Stimulated activated CD8-positive, alpha-beta memory T cell treated with anti-CD3 and anti-CD28 coated beads, Interleukin-12 subunit alpha, Interleukin-12 subunit beta, amount 100 ng/mL, for 24 hours (primary cell): ENCODE results near the gene NOLC1.
"Not testable (repeated sequence)": the region's sequence is repeated elsewhere in the genome, so short reads cannot be mapped to it uniquely, and the experiment has no call there.

Experiments used
- DNase-seq: peaks from one replicate; pipeline ENCODE4 v3.0.0-alpha.2; 2020; ENCODE audit errors: extremely low read depth

NOLC1 gene

DNA sequence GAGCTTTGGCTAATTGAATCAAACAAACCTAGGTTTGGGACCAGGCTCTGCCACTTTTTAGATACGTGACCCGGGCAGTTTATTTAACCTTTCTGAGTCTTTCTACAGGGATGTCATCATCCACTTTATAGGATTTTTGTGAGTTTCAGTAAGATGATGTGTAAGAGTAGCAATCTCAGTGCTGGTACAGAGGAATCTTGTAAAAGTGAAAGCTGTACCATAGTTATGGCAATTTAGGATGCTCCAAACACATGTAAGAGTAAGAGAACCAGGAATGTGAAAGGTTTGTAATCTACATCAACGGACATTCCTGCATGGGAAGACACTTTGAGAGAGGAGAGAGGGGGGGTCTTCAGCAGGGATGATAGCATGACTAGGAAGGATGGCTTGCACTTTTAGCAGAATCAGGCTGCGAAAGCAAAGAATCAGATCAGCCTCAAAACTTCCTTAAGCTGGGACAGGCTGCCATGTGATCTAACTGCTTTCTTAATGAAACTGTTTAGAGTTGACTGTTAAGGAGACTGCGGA is 968 bp downstream of the NOLC1 start:
- no peak for DNase-seq

DNA sequence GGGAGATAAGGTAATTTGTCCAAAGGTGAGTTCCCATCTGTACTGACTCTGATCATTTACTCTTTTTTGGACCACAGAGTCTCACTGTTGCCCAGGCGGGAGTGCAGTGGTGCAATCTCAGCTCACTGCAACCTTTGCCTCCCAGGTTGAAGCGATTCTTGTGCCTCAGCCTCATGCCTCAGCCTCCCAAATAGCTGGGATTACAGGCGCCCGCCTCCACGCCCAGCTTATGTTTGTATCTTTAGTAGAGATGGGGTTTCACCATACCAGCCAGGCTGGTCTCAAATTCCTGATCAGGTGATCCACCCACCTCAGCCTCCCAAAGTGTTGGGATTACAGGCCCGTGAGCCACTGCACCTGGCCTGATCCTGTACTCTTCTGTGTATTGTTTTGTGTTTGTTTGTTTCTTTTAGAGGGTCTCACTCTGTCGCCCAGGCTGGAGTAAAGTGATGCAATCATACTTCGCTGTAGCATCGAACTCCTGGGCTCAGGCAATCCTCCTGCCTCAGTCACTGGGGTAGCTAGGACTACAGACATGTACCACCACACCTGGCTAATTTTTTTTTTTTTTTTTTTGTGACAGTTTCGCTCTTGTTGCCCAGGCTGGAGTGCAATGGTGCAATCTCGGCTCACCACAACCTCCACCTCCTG is 2.4 kb downstream of the NOLC1 start:
- no peak for DNase-seq

DNA sequence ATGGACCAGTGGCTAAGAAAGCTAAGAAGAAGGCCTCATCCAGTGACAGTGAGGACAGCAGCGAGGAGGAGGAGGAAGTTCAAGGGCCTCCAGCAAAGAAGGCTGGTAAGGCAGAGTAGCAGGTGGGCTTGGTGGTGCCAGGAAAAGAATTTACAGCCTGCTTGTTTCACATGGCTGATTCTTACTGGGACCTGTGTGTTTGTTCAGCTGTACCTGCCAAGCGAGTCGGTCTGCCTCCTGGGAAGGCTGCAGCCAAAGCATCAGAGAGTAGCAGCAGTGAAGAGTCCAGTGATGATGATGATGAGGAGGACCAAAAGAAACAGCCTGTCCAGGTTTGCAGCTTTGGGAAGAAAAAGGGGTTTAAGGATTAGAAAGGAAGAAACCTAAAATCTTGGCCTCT is 5.0 kb downstream of the NOLC1 start:
- no peak for DNase-seq

DNA sequence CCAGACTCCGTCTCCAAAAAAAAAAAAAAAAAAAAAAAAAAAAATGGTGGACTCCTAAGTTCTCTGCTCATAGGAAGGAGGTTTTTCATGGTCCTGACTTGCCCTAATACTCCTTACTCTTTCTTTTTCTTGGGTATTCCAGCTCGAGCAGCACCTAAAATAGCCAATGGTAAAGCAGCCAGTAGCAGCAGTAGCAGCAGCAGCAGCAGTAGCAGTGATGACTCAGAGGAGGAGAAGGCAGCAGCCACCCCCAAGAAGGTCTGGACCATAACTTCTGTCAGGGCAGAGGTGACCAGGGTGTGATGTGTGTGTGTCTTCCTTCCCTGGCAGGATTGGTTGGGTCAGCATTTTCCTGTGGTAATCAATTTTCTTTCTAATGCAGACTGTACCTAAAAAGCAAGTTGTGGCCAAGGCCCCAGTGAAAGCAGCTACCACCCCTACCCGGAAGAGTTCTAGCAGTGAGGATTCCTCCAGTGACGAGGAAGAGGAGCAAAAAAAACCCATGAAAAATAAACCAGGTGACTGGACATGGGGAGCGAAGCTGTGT is 6.9 kb downstream of the NOLC1 start:
- DNase-seq = no peak

DNA sequence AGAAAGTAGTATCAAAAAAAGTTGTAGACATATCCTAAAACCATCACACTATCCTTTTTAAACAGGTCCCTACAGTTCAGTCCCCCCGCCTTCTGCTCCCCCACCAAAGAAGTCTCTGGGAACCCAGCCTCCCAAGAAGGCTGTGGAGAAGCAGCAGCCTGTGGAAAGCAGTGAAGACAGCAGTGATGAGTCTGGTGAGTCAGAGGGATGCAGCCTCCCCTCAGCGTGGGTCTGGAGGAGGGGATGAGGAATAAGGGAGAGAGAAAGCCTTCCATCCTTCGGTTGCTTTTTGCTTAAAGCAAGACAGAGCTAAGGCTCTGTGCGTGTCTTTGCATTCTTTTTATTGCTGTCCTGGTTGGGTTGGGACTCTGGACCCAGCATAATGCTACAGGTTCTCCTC is 7.6 kb downstream of the NOLC1 start:
- no peak for DNase-seq

DNA sequence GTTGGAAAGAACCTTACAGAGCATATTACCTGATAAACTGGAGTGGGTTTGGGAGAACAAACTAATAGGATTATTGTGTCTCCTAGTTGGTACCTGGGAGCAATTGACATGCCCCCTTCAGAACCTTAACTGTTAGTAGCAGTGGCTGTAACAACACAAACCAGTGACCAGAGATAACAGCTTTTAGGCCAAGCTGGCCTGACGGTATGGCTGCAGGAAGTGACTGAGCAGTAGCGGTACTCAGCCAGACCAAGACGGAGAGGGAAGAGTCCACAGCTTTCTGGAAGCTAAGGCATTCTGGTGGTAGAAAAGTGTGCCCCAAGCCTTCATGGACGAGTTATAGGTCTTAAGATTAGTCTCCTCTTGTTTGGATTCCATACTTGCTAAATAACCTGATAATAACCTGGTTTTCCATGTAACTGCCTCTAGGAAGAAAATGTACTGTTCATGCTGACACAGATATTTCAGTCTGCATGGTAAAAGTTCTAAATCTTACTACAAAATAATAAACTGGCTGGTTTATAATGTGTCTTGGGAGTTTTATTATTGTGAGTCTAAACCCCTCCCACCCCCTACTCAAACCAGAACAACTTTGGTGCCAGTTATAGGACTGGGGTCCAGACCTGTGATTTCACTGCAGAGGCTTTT is 11.3 kb downstream of the NOLC1 start:
- no peak for DNase-seq

DNA sequence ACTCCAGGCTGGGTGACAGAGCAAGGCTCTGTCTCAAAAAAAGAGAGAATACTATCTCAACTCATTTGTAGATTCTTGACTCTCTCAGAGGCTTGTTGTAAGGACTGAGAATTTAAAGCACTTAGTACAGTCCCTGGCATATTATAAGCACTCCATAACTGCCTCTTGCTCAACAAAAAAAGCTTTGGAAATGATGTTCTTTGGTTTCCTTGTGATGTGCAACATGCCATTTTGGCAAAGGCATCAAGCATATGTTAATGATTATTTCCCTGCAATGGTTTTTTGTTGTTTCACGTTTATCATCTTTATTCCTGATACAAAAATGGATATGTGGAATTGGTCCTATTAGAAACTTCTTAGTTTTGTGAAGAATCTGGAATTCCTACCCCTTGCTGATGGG is 15.7 kb downstream of the NOLC1 start:
- no peak for DNase-seq

DNA sequence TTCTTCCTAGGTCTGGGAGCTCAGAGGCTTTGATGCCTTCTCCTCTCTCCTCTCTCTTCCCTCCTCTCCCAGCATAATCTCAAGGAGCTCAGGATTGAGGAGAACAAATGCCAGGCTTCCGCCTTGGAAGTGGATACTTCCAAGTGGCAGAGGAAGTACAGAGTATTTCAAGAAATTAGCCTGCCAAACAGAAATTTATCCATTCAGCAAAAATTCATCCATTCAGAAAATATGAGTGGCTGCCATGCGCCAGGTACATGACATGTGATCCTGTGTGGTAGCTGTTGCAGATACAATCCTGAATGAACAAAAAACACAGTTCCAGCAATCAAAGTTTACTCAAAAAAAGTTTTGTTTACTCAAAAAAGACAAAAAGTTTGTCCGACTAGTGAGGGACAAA is 18.4 kb downstream of the NOLC1 start:
- no peak for DNase-seq

DNA sequence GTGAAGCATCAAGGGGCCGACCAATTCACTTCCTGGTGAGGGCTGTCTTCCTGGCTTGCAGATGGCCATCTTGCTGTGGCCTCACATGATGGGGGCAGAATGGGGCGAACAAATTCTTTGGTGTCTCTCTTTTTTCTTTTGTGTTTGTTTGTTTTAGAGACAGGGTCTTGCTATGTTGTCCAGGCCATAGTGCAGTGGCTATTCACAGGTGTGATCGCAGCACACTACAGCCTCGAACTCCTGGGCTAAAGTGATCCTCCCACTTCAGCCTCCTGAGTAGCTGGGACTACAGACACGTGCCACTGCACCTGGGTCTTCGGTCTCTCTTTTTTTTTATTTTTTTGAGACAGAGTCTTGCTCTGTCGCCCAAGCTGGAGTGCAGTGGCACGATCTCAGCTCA is 20.1 kb downstream of the NOLC1 start:
- DNase-seq = no peak

DNA sequence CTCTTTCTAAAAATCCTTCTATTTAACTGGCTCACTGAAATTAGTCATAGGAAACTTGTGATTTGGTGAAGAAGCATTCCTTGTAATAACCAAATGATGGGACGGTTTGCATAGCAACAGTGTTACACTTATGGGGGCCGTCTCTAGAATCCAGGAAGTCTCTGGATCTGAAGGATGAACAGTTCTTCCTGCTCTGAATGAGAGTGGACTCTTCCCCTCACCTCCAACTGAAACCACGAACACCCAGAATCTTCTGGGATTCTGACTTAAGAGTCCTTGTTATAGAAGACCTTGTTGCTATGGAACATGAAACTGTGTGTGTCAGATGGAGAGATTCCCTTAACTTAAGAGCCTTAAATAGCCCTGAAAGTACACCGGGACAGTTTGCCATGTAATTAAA is 23.2 kb downstream of the NOLC1 start:
- DNase-seq = no peak

DNA sequence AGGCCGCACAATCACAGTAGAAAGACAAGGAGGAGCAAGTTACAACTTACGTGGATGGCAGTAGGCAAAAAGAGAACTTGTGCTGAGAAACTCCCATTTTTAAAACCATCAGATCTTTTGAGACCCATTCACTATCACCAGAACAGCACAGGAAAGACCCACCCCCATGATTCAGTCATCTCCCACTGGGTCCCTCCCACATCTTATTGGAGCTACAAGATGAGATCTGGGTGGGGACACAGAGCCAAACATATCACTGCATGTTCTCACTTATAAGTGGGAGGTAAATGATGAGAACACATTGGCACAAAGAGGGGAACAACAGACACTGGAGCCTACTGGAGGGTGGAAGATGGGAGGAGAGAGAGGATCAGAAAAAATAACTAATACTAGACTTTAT is 32.4 kb downstream of the NOLC1 start:
- DNase-seq = no peak

DNA sequence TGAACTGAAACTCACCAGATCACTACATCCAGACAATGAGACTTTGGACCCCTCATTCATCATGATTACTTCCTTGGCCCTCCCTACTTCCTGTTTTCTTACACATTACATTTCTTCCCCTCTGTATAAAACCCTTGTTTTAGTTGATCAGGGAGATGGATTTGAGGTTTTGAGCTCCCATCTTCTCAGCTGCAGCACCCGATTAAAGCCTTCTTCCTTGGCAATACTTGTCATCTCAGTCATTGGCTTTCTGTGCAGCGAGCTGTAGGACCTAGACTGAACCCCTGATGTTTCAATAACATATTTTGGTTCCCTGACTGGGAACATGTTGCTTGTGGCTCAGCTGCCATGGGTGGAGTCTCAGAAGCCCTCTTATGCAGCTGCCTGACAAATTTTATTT is 33.1 kb downstream of the NOLC1 start:
- no peak for DNase-seq

DNA sequence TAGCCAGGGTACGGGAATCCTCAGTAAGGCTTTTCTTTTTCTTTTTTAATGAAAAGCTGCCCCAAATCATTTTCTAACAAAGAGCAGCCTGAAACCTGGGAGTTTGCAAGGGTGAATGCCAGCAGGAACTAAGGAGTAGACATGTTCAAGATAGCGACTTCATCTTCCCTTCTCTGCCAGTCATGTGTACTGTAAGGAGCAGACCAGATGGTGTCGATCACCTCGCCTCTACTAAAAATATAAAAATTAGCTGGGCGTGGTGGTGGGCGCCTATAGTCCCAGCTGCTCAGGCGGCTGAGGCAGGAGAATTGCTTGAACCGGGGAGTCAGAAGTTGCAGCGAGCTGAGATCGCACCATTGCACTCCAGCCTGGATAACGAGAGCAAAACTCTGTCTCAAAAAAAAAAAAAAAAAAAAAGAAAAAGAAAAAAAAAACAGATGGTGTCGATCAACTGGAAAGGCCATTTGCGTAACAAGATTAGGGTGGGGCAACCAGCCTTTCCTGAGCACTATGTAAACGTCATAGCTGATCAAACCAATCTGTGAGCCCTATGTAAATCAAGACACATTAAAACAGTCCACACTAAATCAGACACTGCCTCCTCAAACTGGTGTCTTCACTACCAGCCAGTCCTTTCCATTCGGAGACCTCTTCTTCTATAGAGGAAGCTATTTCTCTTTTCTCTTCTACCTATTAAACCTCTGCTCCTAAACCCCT is 33.8 kb downstream of the NOLC1 start:
- no peak for DNase-seq

DNA sequence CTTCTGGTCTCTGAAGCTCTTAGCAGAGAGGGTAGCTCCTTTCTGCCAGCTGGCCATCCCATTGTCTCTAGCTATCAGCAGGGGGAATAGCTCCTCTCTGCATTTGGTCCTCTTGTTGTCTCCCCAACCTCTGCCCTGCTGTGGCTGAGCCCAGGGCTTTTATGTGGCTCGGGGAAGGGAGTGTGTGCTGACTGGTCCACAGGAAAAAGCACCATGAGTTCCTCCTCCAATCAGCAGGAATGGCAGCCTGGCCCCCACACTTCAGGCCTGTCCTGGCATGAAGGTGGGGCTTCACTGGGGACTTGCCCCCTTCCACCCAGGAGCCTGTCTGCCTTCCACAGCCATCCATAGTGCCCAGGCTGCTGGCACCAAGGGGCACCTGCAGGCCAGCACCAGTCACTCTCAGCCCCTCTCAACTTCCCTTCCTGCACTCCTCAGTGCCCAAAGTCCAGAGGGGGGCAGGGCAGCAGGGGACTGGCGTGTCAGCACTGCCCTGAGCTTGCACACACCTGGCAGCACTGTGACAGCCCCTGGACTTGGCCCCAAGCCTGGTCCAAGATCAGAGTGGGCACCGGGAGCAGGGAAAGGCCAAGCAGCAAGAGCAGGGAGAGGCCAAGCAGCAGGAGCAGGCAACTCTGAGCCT is 36.2 kb downstream of the NOLC1 start:
- DNase-seq = no peak

DNA sequence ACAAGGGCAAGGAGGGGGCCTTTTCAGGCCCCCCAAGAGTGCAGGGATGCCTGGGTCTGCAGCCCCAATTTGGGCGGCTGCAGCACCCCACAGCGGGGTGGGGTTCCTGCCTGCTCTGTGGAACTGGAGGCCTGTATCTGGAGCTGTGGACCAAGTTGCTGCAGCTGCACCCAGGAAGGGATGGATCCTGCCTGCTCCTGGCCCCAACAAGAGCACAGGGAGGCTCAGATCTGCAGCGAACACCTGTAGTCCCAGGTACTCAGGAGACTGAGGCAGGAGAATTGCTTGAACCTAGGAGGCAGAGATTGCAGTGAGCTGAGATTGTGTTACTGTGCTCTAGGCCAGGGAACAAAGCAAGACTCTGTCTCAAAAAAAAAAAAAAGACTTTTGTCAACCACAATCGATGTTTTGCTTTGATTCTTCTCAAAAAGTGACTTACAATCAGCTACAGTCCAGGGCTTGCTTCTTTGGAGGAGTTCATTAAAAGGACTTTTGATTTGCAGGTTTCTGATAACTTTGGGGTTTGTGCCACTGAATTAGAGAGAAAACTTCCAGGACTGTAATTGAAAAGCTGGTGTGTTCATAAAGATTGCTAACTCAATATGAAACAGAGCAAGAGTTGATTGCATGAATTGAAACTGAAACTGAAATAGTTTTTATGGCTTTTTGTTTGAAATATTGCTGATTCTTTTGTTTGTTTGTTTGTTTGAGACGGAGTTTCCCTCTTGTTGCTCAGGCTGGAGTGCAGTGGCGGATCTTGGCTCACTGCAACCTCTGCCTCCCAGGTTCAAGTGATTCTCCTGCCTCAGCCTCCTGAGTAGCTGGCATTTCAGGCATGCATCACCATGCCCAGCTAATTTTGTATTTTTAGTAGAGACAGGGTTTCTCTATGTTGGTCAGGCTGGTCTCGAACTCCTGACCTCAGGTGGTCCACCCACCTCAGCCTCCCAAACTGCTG is 37.0 kb downstream of the NOLC1 start:
- not testable (repeated sequence) for DNase-seq

DNA sequence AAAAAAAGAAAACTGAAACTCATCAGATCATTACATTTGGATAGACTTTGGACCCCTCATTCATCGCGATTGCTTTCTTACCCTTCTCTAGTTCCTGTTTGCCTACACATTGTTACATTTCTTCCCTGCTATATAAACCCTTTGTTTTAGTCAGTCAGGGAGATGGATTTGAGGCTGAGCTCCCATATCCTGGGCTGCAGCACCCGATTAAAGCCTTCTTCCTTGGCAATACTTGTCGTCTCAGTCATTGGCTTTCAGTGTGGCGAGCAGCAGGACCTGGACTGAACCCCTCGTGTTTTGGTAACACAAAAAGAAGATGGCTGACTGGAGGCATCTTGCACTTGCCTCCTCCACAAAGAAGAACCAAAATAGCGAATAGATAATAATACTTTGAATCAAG is 39.8 kb downstream of the NOLC1 start:
- DNase-seq = no peak

DNA sequence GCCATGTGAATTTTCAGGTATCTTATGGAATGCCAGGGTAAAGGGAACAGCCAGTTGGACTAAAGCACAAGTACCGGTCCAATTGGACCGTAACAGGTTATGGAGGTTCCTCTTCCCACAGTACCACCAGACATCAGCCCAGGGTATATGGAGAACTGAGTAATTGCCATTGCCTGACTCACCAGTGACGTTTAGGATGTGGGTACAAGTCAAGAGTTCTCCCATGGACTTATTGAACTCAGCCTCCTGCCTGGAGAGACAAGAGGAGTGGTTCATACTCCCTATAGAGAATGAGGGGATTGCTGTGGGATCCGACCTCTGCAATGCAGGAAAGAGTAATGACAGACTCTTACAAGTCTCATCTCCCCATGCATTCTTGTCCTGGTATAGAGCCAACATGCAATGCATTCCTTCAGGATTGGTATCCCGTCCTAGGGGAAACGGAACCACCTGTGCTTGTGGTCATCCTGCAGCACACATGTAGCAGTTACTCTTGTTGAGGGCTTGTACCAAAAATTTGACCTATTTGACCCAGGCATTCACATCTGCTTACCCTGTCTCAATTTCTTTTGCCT is 43.2 kb downstream of the NOLC1 start:
- no peak for DNase-seq

DNA sequence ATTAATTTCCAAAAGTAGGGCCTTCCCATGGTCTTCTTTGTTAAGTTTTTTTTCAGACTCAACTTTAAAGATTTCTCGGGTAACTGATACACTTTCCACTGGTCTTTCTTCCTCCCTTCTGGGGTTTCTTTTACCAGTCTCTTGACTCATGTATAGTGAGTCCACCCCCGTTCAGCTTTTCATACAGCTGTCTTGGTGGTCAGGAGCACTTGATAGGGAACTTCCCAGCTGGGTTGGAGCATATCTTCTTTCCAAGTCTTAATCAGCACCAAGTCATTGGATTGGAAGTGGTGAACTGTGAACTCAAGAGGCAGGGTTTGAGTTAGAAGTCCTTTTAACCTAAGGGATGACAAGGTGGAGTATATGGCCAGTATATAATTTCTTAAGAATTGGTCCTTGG is 44.7 kb downstream of the NOLC1 start:
- DNase-seq = no peak

DNA sequence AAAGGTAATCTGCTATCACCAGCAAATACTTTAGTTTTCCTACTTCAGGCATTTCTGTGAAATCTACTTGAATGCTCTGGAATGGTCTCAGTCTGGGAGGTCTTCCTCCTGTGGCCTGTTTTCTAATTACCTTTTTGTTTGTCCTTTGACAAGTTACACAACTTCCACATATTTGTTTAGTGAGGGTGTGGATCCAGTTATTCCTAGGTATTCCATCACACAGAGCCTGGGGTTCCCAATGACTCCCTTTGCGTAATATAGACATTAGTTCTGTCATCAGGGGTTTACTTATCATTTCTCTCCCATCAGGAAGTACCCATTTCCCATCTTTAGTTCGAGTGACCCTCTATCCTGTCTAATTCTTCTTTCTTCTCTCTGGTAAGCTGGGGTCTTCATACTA is 45.8 kb downstream of the NOLC1 start:
- no peak for DNase-seq

DNA sequence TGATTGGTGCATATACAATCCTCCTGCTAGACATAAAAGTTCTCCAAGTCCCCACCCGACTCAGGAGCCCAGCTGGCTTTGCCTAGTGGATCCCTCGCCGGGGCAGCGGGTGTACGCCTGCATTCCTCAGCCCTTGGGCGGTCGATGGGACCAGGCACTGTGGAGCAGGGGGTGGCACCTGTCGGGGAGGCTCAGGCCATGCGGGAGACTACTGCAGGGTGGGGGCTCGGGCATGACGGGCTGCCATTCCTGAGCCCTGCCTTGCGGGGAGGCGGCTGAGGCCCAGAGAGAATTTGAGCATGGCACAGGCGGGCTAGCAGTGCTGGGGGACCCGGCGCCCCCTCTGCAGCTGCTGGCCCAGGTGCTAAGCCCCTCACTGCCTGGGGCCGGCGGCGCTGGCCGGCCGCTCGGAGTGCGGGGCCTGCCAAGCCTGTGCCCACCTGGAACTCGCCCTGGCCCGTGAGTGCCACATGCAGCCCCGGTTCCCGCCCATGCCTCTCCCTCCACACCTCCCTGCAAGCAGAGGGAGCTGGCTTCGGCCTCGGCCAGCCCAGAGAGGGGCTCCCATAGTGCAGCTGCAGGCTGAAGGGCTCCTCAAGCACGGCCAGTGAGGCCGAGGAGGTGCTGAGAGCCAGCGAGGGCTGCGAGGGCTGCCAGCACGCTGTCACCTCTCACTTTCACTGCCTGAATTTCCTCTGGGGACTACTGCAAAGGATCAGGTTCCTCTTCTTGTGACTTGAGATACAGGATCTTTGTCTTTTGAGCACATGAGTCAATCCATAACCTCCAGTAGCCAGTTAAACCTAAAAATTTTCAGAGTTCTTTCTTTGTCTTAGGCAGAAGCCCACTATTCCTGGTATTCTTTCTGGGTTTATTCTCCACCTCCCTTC is 48.8 kb downstream of the NOLC1 start:
- DNase-seq = no peak
